AG04450 (cell line): Measurements from ENCODE around the gene OPTN. TPM values are rescaled to one million over a fixed set of nuclear protein-coding genes. Genes with fewer than 3 reads are reported as not detected.

ENCODE experiments used
- CTCF ChIA-PET: fragments of 300-600, 350-600 bp; formaldehyde crosslinking; extraction: SDS; loops from one replicate; lab custom pipeline; 2022; ENCODE audit warnings: antibody characterized with exemption, inconsistent platforms; lab: Charles Lee
- POLR2A ChIA-PET: fragments of 350-600 bp; formaldehyde crosslinking; extraction: SDS; loops from one replicate; lab custom pipeline; 2021; ENCODE audit warnings: antibody characterized with exemption, inconsistent platforms; lab: Yijun Ruan, JAX
- DNase-seq: peaks from one replicate; pipeline ENCODE4 v3.0.0-alpha.2; 2011; ENCODE audit warnings: low read depth, low spot score
- H3K27ac ChIP-seq: one replicate; pipeline ENCODE4 v1.5.1; 2012; ENCODE audit warnings: low read depth, low read length, control low read depth
- H3K27me3 ChIP-seq: one replicate; pipeline ENCODE4 v1.6.0; 2012; ENCODE audit warnings: low read length; ENCODE audit not compliant: control insufficient read depth, insufficient read depth
- H3K4me3 ChIP-seq: 2 replicates; pipeline ENCODE4 v1.5.1; 2011; ENCODE audit warnings: mild to moderate bottlenecking, low read depth, low read length, control low read depth
- H3K9me3 ChIP-seq: 2 replicates; pipeline ENCODE4 v1.5.1; 2012; ENCODE audit warnings: low read length; ENCODE audit not compliant: control insufficient read depth, insufficient read depth
- CTCF ChIP-seq: IDR thresholded peaks from 2 replicates; pipeline ENCODE4 v1.5.1; 2011; ENCODE audit warnings: low read depth, low read length, control low read depth, inconsistent platforms
- polyA plus RNA-seq: library from polyadenylated mRNA; depleted of rRNA; stranded (reverse); fragments of >200 nt; gene quantifications from 2 replicates; pipeline ENCODE4 v1.2.3, GENCODE V29; 2011

The OPTN gene
- polyA plus RNA-seq, 1 experiment, result 82.7 TPM

- no peak for TF ChIP-seq CTCF
- Histone ChIP-seq H3K27me3 (no peaks in the 10 kb centered on the region), H3K27ac (no peak overlapping the region), H3K9me3 (no peaks in the 10 kb centered on the region), H3K4me3 (no peak overlapping the region)
- POLR2A ChIA-PET, result no interaction called here
- DNase-seq, result no peak
- CTCF ChIA-PET, result interaction anchor here (1.4 kb wide), 1 partner anchor 16 kb away, joined by 5 read pairs; the partner anchor contains the start of gene OPTN
These were observed 16.2 kb downstream of the OPTN start for GRCh38 chr10:13115832-13116803.

- Histone ChIP-seq H3K9me3 (no peaks in the 10 kb centered on the region), H3K27me3 (no peaks in the 10 kb centered on the region), H3K4me3 (no peak overlapping the region), H3K27ac (no peak overlapping the region)
- TF ChIP-seq CTCF, result no peak
- no peak for DNase-seq
- ChIA-PET CTCF (interaction anchor here (0.9 kb wide), 1 partner anchor 19 kb away, joined by 3 read pairs; no protein-coding TSS in a partner anchor), POLR2A (no interaction called here)
These were observed 18.1 kb downstream of the OPTN start for GRCh38 chr10:13117841-13118783.

- CTCF ChIA-PET, result interaction anchor here (0.9 kb wide), 1 partner anchor 20 kb away, joined by 3 read pairs; no protein-coding TSS in a partner anchor
- DNase-seq, result no peak
- POLR2A ChIA-PET, result no interaction called here
- TF ChIP-seq CTCF, result no peak
- H3K4me3 ChIP-seq, result no peak overlapping the region
- no peaks in the 10 kb centered on the region for H3K27me3 ChIP-seq
- no peak overlapping the region for H3K27ac ChIP-seq
- H3K9me3 ChIP-seq, result no peaks in the 10 kb centered on the region
These were observed 18.9 kb downstream of the OPTN start for GRCh38 chr10:13118784-13119410.

GRCh38 chr10:13120786-13121499 is 21.0 kb downstream of the OPTN start:
- TF ChIP-seq CTCF, result no peak
- no peaks in the 10 kb centered on the region for H3K27me3 ChIP-seq
- no peak overlapping the region for H3K27ac ChIP-seq
- H3K9me3 ChIP-seq, result no peaks in the 10 kb centered on the region
- no peak for DNase-seq
- ChIA-PET POLR2A (no interaction called here), CTCF (interaction anchor here (0.6 kb wide), 1 partner anchor 520 kb away, joined by 4 read pairs; no protein-coding TSS in a partner anchor)
- H3K4me3 ChIP-seq, result no peak overlapping the region
